PC-3 (cell line): Measurements from ENCODE around the gene ADRM1. TPM values are rescaled to one million over a fixed set of nuclear protein-coding genes. Genes with fewer than 3 reads are reported as not detected.

Source experiments
- ATAC-seq: fragments of 200-7000 bp; cut with Tn5 transposase; 2 replicates; pipeline ENCODE4 v1.9.1; 2020; ENCODE audit warnings: mild to moderate bottlenecking, moderate library complexity
- BruUV-seq: library from RNA; stranded (reverse); fragments of 400-500 nt; replicated peaks from 2 replicates; lab custom pipeline; 2021; lab: Mats Ljungman, UMichigan
- CTCF ChIA-PET: fragments of 300-600 bp; sonication (Branson Sonifier 250); formaldehyde crosslinking; loops from one replicate; lab custom pipeline; 2022; ENCODE audit warnings: antibody characterized with exemption; lab: Charles Lee
- POLR2A ChIA-PET: fragments of 300-600 bp; sonication (Branson Sonifier 250); formaldehyde crosslinking; loops from one replicate; lab custom pipeline; 2022; ENCODE audit warnings: antibody characterized with exemption; ENCODE audit not compliant: unreplicated experiment; lab: Charles Lee
- DNase-seq: peaks from one replicate; pipeline ENCODE4 v3.0.0-alpha.2; 2015
- H2AFZ ChIP-seq: fragments of 300-600 bp; sonication (generic); 2 replicates; pipeline ENCODE4 v1.6.0; 2016; ENCODE audit warnings: antibody characterized with exemption, low read length
- H3F3A ChIP-seq: fragments of 300-600 bp; sonication (generic); one replicate; pipeline ENCODE4 v1.6.0; 2017; ENCODE audit warnings: antibody characterized with exemption, low read length, control low read depth, mild to moderate bottlenecking; ENCODE audit not compliant: unreplicated experiment
- H3K27ac ChIP-seq: fragments of 300-600 bp; sonication (generic); 2 replicates; pipeline ENCODE4 v1.5.1; 2016; ENCODE audit warnings: mild to moderate bottlenecking, low read length
- H3K27me3 ChIP-seq: fragments of 300-600 bp; sonication (generic); 2 replicates; pipeline ENCODE4 v1.6.1; 2016; ENCODE audit warnings: low read length, mixed read lengths
- H3K36me3 ChIP-seq: fragments of 300-600 bp; sonication (generic); 2 replicates; pipeline ENCODE4 v1.6.1; 2016; ENCODE audit warnings: low read depth, mixed run types, low read length, mixed read lengths
- H3K4me1 ChIP-seq: fragments of 300-600 bp; sonication (generic); 2 replicates; pipeline ENCODE4 v1.5.1; 2016; ENCODE audit warnings: low read length; ENCODE audit not compliant: insufficient read depth
- H3K4me2 ChIP-seq: fragments of 300-600 bp; sonication (generic); 2 replicates; pipeline ENCODE4 v1.6.0; 2016; ENCODE audit warnings: low read length
- H3K4me3 ChIP-seq: fragments of 300-600 bp; sonication (generic); 2 replicates; pipeline ENCODE4 v1.5.1; 2016; ENCODE audit warnings: mild to moderate bottlenecking, low read length, mixed read lengths
- H3K79me2 ChIP-seq: fragments of 300-600 bp; sonication (generic); 2 replicates; pipeline ENCODE4 v1.6.1; 2017; ENCODE audit warnings: low read length, mixed read lengths
- H3K9ac ChIP-seq: fragments of 300-600 bp; sonication (generic); 2 replicates; pipeline ENCODE4 v1.6.0; 2016; ENCODE audit warnings: mild to moderate bottlenecking, low read length
- H3K9me2 ChIP-seq: fragments of 300-600 bp; sonication (generic); replicated peaks from 2 replicates; pipeline ENCODE4 v1.6.1; 2016; ENCODE audit warnings: mixed run types, low read length, mixed read lengths
- H3K9me3 ChIP-seq: fragments of 300-600 bp; sonication (generic); 2 replicates; pipeline ENCODE4 v1.6.1; 2016; ENCODE audit warnings: low read length, mixed read lengths
- H4K20me1 ChIP-seq: fragments of 300-600 bp; sonication (generic); 2 replicates; pipeline ENCODE4 v1.6.1; 2016; ENCODE audit warnings: low read length, mixed read lengths
- EZH2 ChIP-seq: fragments of 300-600 bp; sonication (generic); IDR thresholded peaks from one replicate; pipeline ENCODE4 v1.6.1; 2017; ENCODE audit warnings: antibody characterized with exemption, mild to moderate bottlenecking, low read length; ENCODE audit not compliant: unreplicated experiment
- EZH2phosphoT487 ChIP-seq: fragments of 300-600 bp; sonication (generic); IDR thresholded peaks from 2 replicates; pipeline ENCODE4 v1.6.1; 2018; ENCODE audit warnings: mild to moderate bottlenecking, antibody characterized with exemption, low read length, borderline replicate concordance
- intact Hi-C: fragments of 100-400 bp; cut with micrococcal nuclease; formaldehyde crosslinking; loops from 2 replicates; pipeline ENCODE4 v1.9.0; 2023
- total RNA-seq: library from RNA; depleted of rRNA; stranded (reverse); fragments of >200 nt; gene quantifications from 2 replicates; pipeline ENCODE4 v1.2.3, GENCODE V29; 2014
- TF ChIP-seq, protein P1 (sequence below): fragments of 300-600 bp; sonication (generic); conservative IDR thresholded peaks from 2 replicates; pipeline ENCODE4 v1.5.1; 2017; ENCODE audit warnings: antibody characterized with exemption, low read depth, mild to moderate bottlenecking, low read length

ADRM1 gene
- total RNA-seq, 1 experiment from 2014 or later: 374 TPM

DNA sequence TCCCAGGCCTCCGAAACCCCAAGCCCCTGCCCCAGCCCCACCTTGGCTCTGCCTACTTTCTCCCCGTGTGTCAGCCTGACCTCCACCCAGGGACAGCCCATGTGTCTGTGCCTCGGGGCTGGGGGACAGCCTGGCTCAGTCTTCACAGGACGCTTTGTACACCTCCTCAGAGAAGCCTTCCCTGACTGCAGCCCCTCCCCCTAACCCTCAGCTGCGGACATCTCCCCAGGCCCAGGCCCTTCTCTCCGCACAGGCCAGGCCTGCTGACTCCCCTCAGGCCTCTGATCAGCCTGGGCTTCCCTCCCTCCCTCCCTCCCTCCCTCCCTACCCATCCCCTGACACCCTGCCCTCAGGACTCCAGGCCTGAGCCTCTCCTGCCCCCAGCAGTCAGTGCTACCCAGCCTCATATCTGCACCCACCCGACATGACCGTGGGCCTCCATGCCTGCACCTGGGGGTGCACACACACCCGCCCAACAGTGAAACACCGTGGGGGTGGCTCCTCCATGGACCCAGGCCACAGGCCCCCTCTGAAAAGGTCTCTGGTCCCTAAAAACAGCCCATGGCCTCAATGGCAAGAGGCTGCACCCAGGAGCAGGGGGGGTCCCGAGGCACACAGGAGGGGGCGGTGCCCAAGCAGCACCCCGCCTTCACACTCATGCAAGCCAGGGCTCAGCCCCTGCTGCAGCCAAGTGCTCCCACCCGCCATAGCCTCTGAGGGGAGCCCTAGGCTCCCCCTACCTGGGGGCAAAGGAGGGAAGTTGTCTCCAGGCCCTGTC lies 51.4 kb downstream of the ADRM1 start:
- peak overlapping the region; percentile 93 for H3K27ac ChIP-seq
- H3K36me3 ChIP-seq: peaks cover 49% of the 10 kb centered on the region
- ChIA-PET CTCF (no interaction called here), POLR2A (no interaction called here)
- H3K4me1 ChIP-seq: peaks cover 86% of the 10 kb centered on the region
- no peak overlapping the region for H3K4me3 ChIP-seq
- H3K9me2 ChIP-seq: no peaks in the 10 kb centered on the region
- H3K27me3 ChIP-seq: no peaks in the 10 kb centered on the region
- no peaks in the 10 kb centered on the region for H3K9me3 ChIP-seq
- BruUV-seq: no TSS peak
- H3K79me2 ChIP-seq: peaks cover 78% of the 10 kb centered on the region
- no peak overlapping the region for H3K4me2 ChIP-seq
- DNase-seq: no peak
- peaks cover 8% of the 10 kb centered on the region for H3F3A ChIP-seq
- no peak overlapping the region for H2AFZ ChIP-seq
- H4K20me1 ChIP-seq: no peaks in the 10 kb centered on the region
- TF ChIP-seq, protein P1, sequence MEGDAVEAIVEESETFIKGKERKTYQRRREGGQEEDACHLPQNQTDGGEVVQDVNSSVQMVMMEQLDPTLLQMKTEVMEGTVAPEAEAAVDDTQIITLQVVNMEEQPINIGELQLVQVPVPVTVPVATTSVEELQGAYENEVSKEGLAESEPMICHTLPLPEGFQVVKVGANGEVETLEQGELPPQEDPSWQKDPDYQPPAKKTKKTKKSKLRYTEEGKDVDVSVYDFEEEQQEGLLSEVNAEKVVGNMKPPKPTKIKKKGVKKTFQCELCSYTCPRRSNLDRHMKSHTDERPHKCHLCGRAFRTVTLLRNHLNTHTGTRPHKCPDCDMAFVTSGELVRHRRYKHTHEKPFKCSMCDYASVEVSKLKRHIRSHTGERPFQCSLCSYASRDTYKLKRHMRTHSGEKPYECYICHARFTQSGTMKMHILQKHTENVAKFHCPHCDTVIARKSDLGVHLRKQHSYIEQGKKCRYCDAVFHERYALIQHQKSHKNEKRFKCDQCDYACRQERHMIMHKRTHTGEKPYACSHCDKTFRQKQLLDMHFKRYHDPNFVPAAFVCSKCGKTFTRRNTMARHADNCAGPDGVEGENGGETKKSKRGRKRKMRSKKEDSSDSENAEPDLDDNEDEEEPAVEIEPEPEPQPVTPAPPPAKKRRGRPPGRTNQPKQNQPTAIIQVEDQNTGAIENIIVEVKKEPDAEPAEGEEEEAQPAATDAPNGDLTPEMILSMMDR: no peak
- no peak for TF ChIP-seq EZH2
- no peak for TF ChIP-seq EZH2phosphoT487
- intact Hi-C loops: no loop called here
- no peak for ATAC-seq
- H3K9ac ChIP-seq: peak overlapping the region; percentile 79

- Histone ChIP-seq H3K9me2 (no peaks in the 10 kb centered on the region), H3K4me3 (peak overlapping the region; percentile 39; the same call in 1 of the 2 replicates), H3K36me3 (peaks cover 47% of the 10 kb centered on the region), H3K4me1 (peaks cover 90% of the 10 kb centered on the region), H3K27me3 (no peaks in the 10 kb centered on the region), H3K79me2 (peaks cover 81% of the 10 kb centered on the region), H2AFZ (no peak overlapping the region), H3K9ac (peak overlapping the region; percentile 79), H3K9me3 (no peaks in the 10 kb centered on the region), H3K4me2 (peak overlapping the region; percentile 79), H4K20me1 (no peaks in the 10 kb centered on the region), H3F3A (peaks cover 8% of the 10 kb centered on the region), H3K27ac (peak overlapping the region; percentile 93)
- no peak for TF ChIP-seq EZH2phosphoT487
- TF ChIP-seq, protein P1: no peak
- TF ChIP-seq EZH2: no peak
- POLR2A ChIA-PET: no interaction called here
- CTCF ChIA-PET: no interaction called here
- no peak for DNase-seq
- no TSS peak for BruUV-seq
- intact Hi-C loops: no loop called here
- no peak for ATAC-seq
These were observed 52.1 kb downstream of the ADRM1 start for GRCh38 chr20:62354811-62355341.

DNA sequence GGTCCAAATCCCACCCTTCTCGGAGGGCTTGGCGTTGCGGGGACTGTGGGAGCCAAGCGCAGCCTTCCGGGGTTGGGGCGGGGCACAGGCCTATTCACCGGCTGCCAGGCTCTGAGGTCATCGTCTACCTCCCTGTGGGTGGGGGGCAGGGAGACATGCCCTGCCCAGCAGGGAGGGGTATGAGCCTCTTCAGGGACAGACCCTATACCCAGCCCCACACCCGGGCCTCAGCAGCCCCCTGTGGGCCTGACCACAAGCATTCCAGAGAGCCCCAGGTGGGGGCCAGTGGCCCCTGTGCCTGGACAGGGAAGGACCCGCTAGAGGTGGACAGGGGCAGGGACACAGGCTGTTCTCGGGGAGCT lies 52.7 kb downstream of the ADRM1 start:
- peak overlapping the region; percentile 39; the same call in 1 of the 2 replicates for H3K4me3 ChIP-seq
- ATAC-seq: no peak
- H3K4me1 ChIP-seq: peaks cover 86% of the 10 kb centered on the region
- H3K9ac ChIP-seq: peak overlapping the region; percentile 79
- peaks cover 47% of the 10 kb centered on the region for H3K36me3 ChIP-seq
- peak; percentile 57 for DNase-seq
- CTCF ChIA-PET: no interaction called here
- H3K79me2 ChIP-seq: peaks cover 81% of the 10 kb centered on the region
- TF ChIP-seq, protein P1: no peak
- TF ChIP-seq EZH2 (no peak), EZH2phosphoT487 (no peak)
- peak overlapping the region; percentile 93 for H3K27ac ChIP-seq
- intact Hi-C loops: no loop called here
- no peaks in the 10 kb centered on the region for H3K27me3 ChIP-seq
- H2AFZ ChIP-seq: no peak overlapping the region
- no TSS peak for BruUV-seq
- H3F3A ChIP-seq: peaks cover 4% of the 10 kb centered on the region
- peak overlapping the region; percentile 79 for H3K4me2 ChIP-seq
- no peaks in the 10 kb centered on the region for H3K9me3 ChIP-seq
- no peaks in the 10 kb centered on the region for H3K9me2 ChIP-seq
- no peaks in the 10 kb centered on the region for H4K20me1 ChIP-seq
- POLR2A ChIA-PET: no interaction called here
